IMR-90 (cell line): Measurements from ENCODE around the gene TRDN.

Experiments used
- CEBPB ChIP-seq: IDR thresholded peaks from 2 replicates; pipeline ENCODE4 v1.6.1; 2012; ENCODE audit warnings: low read depth, low read length, improper control_type of control experiment
- CTCF ChIP-seq: conservative IDR thresholded peaks from 2 replicates; pipeline ENCODE4 v1.5.1; 2012; ENCODE audit warnings: mild to moderate bottlenecking, low read depth, low read length, improper control_type of control experiment
- MAFK ChIP-seq: IDR thresholded peaks from 2 replicates; pipeline ENCODE4 v1.6.1; 2012; ENCODE audit warnings: low read depth, low read length, improper control_type of control experiment
- MAZ ChIP-seq: IDR thresholded peaks from 2 replicates; pipeline ENCODE4 v1.6.1; 2012; ENCODE audit warnings: low read depth, mild to moderate bottlenecking, low read length, improper control_type of control experiment, moderate library complexity, borderline replicate concordance
- POLR2A ChIP-seq: IDR thresholded peaks from 2 replicates; pipeline ENCODE4 v1.6.1; 2012; ENCODE audit warnings: mild to moderate bottlenecking, low read depth, low read length
- RAD21 ChIP-seq: IDR thresholded peaks from 2 replicates; pipeline ENCODE4 v1.6.1; 2012; ENCODE audit warnings: low read length, improper control_type of control experiment
- RFX5 ChIP-seq: IDR thresholded peaks from 2 replicates; pipeline ENCODE4 v1.8.0; 2012; ENCODE audit warnings: low read depth, mild to moderate bottlenecking, low read length, moderate library complexity
- SMC3 ChIP-seq: fragments of 150-350 bp; IDR thresholded peaks from 2 replicates; pipeline ENCODE4 v1.6.1; 2016; ENCODE audit warnings: low read depth, mild to moderate bottlenecking, antibody characterized with exemption, low read length, moderate library complexity
- USF2 ChIP-seq: fragments of 150-350 bp; IDR thresholded peaks from 2 replicates; pipeline ENCODE4 v1.6.1; 2017; ENCODE audit warnings: mild to moderate bottlenecking, antibody characterized with exemption, low read length, low read depth

GRCh38 chr6:123641497-123641896, 4.7 kb upstream of the TRDN start:
- TF ChIP-seq POLR2A: no peak
- TF ChIP-seq CTCF: no peak
- TF ChIP-seq MAZ: no peak
- no peak for TF ChIP-seq USF2
- TF ChIP-seq CEBPB: no peak
- TF ChIP-seq RFX5: no peak
- TF ChIP-seq MAFK: no peak
- TF ChIP-seq RAD21: no peak
- no peak for TF ChIP-seq SMC3
